HTR-8/SVneo (cell line): ENCODE results near the gene ATXN7L3.
A peak's percentile ranks its signal among the peaks of the same experiment; 100 is the strongest.
"Not testable (repeated sequence)": the region's sequence is repeated elsewhere in the genome, so short reads cannot be mapped to it uniquely, and the experiment has no call there.

Experiments
- DNase-seq: peaks from one replicate; pipeline ENCODE4 v3.0.0; 2011; ENCODE audit warnings: low spot score, mixed read lengths; ENCODE audit not compliant: insufficient read length
- FAIRE-seq: peaks from 2 replicates; lab custom pipeline; 2011; peaks lifted over from hg19 to GRCh38; lab: Jason Lieb, UNC

The ATXN7L3 gene

DNA sequence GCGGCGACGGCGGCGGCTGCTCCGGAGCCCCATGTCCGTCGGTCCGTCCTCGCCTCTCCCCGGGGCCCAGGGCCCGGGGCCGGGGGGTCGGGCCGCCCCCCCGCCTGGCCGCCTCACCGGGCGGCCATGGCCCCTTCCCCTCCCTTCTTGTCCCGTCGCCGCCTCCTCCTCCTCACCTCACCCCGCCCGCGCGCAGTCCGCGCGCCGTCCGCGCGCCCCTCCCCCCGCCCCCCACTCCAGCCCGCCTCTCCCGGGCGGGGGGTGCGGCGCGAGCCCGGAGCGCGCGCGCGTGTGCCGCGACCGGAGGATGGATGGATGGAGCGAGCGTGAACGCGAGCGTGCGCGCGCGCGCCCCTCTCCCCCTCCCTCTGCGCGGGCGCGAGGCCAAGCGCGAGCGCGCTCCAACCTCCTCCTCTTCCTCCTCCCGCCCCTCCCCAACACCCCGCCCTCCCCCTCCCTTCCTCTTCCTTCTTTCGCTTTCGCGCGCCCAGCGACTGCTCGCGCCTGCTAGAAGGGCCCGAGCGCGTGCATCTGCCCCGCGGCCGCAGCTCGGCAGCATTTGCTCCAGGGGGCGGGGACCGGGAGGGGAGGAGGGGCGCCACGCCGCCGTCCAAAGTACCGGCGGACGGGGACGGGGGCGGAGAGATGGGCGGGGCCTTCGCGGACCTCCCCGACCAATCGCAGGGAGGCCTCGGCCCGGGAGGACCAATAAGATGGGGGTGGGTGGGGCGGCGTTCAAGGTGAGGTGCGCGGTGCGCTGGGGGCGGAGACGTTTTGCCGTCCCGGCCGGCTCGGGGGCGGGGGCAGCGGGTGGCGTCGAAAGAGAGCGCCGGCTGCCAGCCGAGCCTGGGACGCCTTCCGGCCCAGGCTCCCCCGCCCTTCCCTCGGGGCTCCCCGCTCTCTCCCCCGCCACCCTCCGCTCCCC, at the start of gene ATXN7L3:
Gene ATXN7L3, minus strand, starts transcription at position 332 of the 925 bp plus-strand sequence. CDS start 1,814 bp downstream, outside the sequence.
- DNase-seq (peak; percentile 99), FAIRE-seq (peak; percentile 99)

GRCh38 chr17:44247876-44248736, 48.4 kb upstream of the ATXN7L3 start:
- DNase-seq (no peak), FAIRE-seq (no peak)

DNA sequence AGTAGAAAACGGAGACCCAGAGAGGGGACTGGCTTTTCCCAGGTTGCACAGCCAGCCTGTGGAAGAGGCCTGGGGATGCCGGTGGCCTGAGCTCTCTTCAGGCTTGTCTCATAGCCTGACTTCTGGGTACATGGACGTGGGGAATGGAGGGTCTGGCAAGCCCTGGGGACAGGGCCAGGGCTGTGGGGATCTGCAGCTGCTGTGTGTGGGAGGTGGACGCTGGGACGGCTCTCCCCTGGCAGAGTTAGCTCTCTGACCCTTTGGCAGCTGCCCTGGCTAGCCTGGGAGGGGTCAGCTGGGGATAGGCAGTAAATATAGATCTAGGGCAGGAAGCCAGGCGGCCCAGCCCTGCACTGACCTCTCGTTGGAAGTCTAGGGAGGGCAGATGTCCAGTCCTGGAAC, 47.8 kb upstream of the ATXN7L3 start:
- no peak for FAIRE-seq
- DNase-seq, result no peak

- DNase-seq (no peak), FAIRE-seq (no peak)
These were observed 41.5 kb upstream of the ATXN7L3 start for GRCh38 chr17:44241106-44241624.

DNA sequence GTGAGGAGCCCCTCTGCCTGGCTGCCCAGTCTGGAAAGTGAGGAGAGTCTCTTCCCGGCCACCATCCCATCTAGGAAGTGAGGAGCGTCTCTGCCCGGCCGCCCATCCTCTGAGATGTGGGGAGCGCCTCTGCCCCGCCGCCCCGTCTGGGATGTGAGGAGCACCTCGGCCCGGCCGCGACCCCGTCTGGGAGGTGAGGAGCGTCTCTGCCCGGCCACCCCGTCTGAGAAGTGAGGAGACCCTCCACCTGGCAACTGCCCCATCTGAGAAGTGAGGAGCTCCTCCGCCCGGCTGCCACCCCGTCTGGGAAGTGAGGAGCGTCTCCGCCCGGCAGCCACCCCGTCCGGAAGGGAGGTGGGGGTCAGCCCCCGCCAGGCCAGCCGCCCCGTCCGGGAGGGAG, 38.2 kb upstream of the ATXN7L3 start:
- not testable (repeated sequence) for FAIRE-seq, DNase-seq

DNA sequence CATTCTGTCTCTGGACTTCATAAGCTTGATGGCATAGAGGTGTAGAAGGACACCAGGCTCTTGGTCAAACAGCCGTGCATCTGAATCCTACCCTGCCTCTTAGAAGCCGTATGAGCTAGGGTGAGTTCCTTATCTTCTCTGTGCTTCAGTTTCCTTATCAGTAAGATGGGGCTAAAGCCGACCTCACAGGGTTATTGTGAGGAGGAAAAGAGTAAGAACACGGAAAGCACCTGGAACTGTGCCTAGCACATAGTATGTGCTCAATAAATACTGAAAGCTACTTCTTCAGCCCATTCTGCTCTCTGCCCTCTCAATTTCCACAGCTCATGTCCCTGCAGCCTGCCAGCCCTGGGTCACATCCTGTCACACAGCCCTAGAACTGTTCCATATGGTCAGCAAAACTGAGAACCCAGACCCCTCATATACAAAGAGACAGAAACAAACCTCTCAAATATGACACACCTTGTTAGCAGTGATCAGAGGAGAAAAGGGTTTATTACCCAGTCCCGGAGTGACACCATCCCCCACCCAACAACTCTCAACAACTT, 36.8 kb upstream of the ATXN7L3 start:
- no peak for DNase-seq
- peak; percentile 40 for FAIRE-seq

DNA sequence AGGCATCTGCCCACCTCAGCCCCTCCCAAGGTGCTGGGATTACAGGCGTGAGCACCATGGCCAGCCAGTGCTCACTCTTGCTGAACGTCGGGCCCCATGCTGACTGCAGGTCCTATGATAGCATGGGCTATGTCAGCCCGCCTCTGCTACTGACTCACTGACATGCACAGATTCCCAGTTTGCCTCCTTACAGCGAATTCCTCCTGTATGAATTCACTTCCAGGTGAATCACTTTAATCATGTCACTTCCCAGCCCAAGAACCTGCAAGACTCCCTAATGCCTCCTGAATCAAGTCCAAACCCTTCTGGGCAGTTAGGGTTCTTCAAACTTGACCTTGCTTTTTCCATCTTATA, 35.9 kb upstream of the ATXN7L3 start:
- DNase-seq (peak; percentile 57), FAIRE-seq (peak; percentile 88)

GRCh38 chr17:44233582-44233981, 33.9 kb upstream of the ATXN7L3 start:
- DNase-seq (no peak), FAIRE-seq (no peak)

GRCh38 chr17:44232061-44232460, 32.4 kb upstream of the ATXN7L3 start:
- FAIRE-seq, result no peak
- DNase-seq, result no peak

GRCh38 chr17:44230140-44230539, 30.5 kb upstream of the ATXN7L3 start:
- FAIRE-seq, result no peak

DNA sequence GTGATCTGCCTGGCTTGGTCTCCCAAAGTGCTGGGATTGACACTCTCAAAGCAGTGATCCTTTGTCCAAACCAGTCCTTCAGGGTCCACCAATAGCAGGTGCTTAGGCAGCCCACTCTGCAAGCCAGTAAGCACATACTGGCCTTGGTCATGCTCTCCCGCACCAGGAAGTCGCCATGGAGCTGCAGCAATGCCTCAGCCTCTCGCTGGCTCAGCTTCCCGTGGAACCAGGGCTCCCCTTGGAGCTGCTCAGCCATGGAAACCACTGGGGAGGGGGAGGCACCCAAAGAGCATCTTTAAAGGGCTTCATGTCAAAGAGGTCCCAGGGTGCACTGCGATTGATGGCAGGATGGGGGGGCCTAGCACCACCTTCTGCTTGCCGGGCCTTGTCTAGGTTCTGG, 29.4 kb upstream of the ATXN7L3 start:
- DNase-seq (no peak), FAIRE-seq (no peak)

More at GRCh38 chr17:44230140-44230539, 30.5 kb upstream of the ATXN7L3 start:
- DNase-seq, result no peak

GRCh38 chr17:44223541-44224071, 23.9 kb upstream of the ATXN7L3 start:
- FAIRE-seq, result no peak
- DNase-seq, result no peak

DNA sequence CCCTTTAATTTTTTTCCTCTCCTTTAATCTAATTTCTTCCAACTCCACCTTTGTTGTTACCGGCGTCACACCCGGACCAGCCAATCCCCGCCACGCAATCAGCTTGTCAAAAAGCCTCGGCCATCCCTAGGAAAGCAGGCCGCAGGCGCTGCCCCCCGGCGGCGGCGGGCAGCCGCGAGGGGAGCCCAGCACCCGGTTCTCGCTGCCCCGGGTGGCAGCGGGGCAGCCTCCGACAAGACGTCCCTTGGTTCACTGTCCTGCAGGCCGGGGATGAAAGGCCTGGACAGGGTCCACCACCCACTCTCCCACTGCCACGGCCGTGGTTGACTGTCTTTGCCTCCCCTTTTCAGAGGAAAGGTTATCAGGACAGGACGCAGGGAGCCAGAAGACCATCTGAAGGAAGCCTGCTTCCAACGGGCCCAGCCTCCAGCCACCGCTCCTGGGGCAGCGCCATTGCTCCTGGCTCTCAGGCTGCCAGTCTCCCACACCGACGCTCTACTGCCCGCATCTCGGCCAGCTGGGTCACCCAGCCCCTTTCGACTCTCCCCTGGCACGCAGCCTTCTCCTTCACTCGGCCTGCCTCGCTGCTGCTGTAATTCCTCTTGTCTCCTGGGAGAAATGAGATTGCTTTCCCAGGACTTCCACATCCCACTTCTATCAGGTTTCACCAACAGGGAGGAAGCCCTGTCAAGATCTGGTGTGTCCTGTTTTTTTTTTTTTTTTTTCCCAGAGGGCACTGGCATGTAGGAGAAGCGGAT, 22.6 kb upstream of the ATXN7L3 start:
- FAIRE-seq (peak; percentile 81), DNase-seq (peak; percentile 89)

DNA sequence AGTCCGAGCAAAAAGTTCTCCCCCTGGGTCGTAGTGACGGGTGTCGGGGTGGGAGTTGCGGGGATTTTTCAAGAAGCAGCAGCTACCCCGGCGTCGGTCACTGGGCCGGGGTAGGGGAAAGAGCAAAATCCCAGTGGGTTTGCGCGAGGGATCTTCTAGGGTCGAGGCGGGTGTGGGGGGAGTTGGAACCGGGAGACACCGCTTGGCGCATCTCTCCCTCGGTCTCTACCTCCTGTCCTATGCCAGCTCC, 22.1 kb upstream of the ATXN7L3 start:
- DNase-seq (peak; percentile 47), FAIRE-seq (no peak)

- peak; percentile 59 for DNase-seq
- peak; percentile 58 for FAIRE-seq
These were observed 21.6 kb upstream of the ATXN7L3 start for GRCh38 chr17:44221084-44221861.

GRCh38 chr17:44220213-44221083, 20.8 kb upstream of the ATXN7L3 start:
- DNase-seq (peak; percentile 32), FAIRE-seq (no peak)

DNA sequence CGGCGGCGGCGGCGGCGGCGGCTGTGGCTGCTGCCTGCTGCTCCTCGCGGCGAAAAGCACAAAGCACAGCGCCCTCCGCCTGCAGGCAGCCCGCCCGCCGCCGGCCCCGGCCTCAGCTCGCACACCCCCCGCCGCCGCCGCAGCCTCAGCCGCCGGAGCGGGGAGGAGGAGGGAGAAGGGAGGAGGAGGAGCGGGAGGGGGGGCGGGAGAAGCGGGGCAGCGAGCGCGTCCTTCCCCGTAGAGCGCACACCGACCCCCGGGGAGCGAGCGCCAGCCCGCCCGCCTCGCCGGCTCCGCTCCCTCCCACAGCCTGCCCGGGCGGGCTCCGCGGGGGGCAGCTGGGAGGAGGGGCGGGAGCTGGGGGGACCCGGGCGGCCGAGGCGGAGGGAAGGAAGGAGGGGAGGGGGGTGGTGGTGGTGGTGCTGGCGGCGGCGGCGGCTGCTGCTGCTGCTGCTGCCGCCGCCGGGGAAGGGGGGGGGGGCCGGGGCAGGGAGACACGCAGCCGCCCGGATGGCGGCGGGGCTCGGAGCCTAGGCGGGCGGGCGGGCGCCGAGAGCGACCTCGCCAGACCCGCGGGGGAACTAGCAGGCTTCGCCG, 20.0 kb upstream of the ATXN7L3 start, which contains the start of gene UBTF:
Gene UBTF, minus strand, starts transcription at position 60 of the 597 bp plus-strand sequence. CDS start 1,446 bp downstream, outside the sequence.
- no peak for FAIRE-seq
- DNase-seq, result peak; percentile 57
